HG03378 (cell line): ENCODE data around the gene DIO3.

Source experiments
- ATAC-seq: cut with Tn5 transposase; IDR thresholded peaks from one replicate; pipeline ENCODE4 v1.9.1; 2021; ENCODE audit warnings: mild to moderate bottlenecking, moderate library complexity; ENCODE audit not compliant: unreplicated experiment

DIO3 gene

GRCh38 chr14:101579372-101580080 lies 18.2 kb downstream of the DIO3 start:
- no peak for ATAC-seq

- no peak for ATAC-seq
Observed at GRCh38 chr14:101581806-101582205, 20.5 kb downstream of the DIO3 start.

GRCh38 chr14:101582294-101582693 lies 21.0 kb downstream of the DIO3 start:
- ATAC-seq, result no peak

- no peak for ATAC-seq
Observed at GRCh38 chr14:101583006-101583714, 21.9 kb downstream of the DIO3 start.

- no peak for ATAC-seq
Observed at GRCh38 chr14:101583715-101584054, 22.4 kb downstream of the DIO3 start.

GRCh38 chr14:101584055-101584859 lies 23.0 kb downstream of the DIO3 start:
- ATAC-seq, result no peak

- ATAC-seq, result no peak
Observed at GRCh38 chr14:101585211-101585610, 23.9 kb downstream of the DIO3 start.

GRCh38 chr14:101586531-101587430 lies 25.5 kb downstream of the DIO3 start:
- no peak for ATAC-seq

GRCh38 chr14:101587441-101587911 lies 26.2 kb downstream of the DIO3 start:
- ATAC-seq, result no peak

- no peak for ATAC-seq
Observed at GRCh38 chr14:101588286-101588975, 27.1 kb downstream of the DIO3 start.

- ATAC-seq, result no peak
Observed at GRCh38 chr14:101588990-101589389, 27.7 kb downstream of the DIO3 start.

- ATAC-seq, result no peak
Observed at GRCh38 chr14:101589486-101590015, 28.3 kb downstream of the DIO3 start.

- no peak for ATAC-seq
Observed at GRCh38 chr14:101590062-101590461, 28.8 kb downstream of the DIO3 start.

- no peak for ATAC-seq
Observed at GRCh38 chr14:101590616-101591015, 29.3 kb downstream of the DIO3 start.

GRCh38 chr14:101591121-101591520 lies 29.8 kb downstream of the DIO3 start:
- ATAC-seq, result no peak

- ATAC-seq, result no peak
Observed at GRCh38 chr14:101591582-101591981, 30.3 kb downstream of the DIO3 start.

GRCh38 chr14:101593411-101594238 lies 32.3 kb downstream of the DIO3 start:
- ATAC-seq, result no peak

GRCh38 chr14:101594511-101595148 lies 33.3 kb downstream of the DIO3 start:
- ATAC-seq, result no peak
